ENCODE measurements around the gene TBPL1. TPM values are rescaled to one million over a fixed set of nuclear protein-coding genes. Genes with fewer than 3 reads are reported as not detected.

TBPL1 gene
- total RNA-seq, 2 experiments from 2014 or later, result 32.2 to 33.9 TPM

DNA sequence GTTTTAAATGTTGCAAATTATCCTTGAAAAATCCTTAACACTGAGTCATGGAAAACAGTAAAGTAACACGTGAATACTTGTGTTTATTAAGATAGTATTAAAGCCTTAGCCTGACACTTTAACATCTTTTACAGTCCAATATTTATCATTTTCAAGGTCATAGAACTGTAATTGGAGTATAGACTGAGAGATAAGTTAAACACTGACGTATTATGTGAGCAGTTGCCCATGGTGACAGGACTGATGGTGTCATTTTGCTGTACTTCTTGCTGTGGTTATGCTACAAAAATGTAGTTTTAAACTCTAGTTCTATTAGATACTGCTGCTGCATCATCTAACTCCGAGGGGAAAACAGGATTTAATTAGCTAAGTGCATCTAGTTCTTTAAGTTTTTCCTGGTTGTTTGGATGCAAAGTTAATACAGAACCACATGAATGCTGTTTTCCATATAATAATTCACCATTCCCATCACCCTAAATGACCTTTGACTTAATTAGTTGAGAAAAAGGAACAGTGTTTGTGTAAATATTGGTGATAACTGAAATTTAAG is 61.6 kb downstream of the TBPL1 start:
- H3K9me3 Mint-ChIP-seq (ENCODE audit: low read depth), result no peaks in the 10 kb centered on the region
- peaks cover 6% of the 10 kb centered on the region for H3K27me3 Mint-ChIP-seq
- CTCF ChIA-PET, result interaction anchor here (2.4 kb wide), 1 partner anchor 13 kb away, joined by 9 read pairs; no protein-coding TSS in a partner anchor
- DNase-seq, result no peak
- H3K27ac Mint-ChIP-seq, result no peak overlapping the region
- H3K4me1 Mint-ChIP-seq, result peaks cover 14% of the 10 kb centered on the region
- H3K4me3 Mint-ChIP-seq, result no peak overlapping the region
- H3K36me3 Mint-ChIP-seq (ENCODE audit: low read depth), result no peaks in the 10 kb centered on the region
- no peak for ATAC-seq
- POLR2A ChIA-PET, result no interaction called here
- intact Hi-C loops (cut with DNase I, micrococcal nuclease), result no loop called here

DNA sequence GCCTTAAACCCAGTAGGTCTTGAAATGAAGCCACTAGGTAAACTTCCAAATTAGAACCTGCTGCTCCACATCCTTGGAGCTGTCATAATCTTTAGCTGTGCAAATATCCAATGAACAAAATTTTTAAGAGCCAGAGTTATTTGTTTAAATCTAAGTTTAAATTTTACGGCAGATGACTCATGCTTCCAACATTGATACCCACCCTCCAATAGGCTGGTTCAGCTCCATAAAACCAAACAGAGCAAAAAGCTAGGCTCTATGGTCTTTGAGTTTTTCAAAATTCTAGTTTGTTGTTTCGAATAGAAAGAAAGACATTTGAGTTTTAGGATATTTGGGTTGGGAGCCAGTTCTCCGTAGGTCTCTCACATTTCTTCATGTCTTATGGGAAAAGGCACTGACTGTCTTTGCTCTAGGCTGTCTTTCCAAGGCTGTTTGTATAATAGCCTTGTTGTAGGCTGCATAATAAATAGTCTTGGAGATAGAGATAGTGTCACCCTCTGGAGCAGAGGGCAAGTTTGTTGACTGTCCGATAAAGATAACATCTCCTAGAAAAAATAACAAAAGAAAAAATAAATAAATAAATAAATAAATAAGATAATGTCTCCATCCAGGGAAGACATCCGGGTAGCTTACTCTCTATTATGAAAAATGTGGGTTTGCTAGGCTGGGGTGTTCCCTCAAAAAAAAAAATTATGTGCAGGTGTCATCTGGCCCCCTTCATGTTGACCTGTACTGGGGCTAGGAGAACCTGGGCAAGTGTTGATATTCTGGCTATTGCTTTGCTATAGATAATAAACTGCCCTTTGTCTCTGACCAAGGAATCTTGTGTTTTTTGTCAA is 62.9 kb downstream of the TBPL1 start:
- Mint-ChIP-seq H3K9me3 (ENCODE audit: low read depth) (no peaks in the 10 kb centered on the region), H3K27ac (no peak overlapping the region), H3K36me3 (ENCODE audit: low read depth) (no peaks in the 10 kb centered on the region), H3K4me3 (no peak overlapping the region), H3K4me1 (peaks cover under 1% of the 10 kb centered on the region), H3K27me3 (peaks cover 6% of the 10 kb centered on the region)
- intact Hi-C loops (cut with DNase I, micrococcal nuclease), result no loop called here
- ATAC-seq, result no peak
- CTCF ChIA-PET, result interaction anchor here (1.5 to 1.9 kb wide), 3 partner anchors 9 to 95 kb away, joined by 3 to 4 read pairs (median 4); no protein-coding TSS in a partner anchor
- no peak for DNase-seq
- POLR2A ChIA-PET, result interaction anchor here (0.7 kb wide), 1 partner anchor 17 kb away, joined by 5 read pairs; no protein-coding TSS in a partner anchor

DNA sequence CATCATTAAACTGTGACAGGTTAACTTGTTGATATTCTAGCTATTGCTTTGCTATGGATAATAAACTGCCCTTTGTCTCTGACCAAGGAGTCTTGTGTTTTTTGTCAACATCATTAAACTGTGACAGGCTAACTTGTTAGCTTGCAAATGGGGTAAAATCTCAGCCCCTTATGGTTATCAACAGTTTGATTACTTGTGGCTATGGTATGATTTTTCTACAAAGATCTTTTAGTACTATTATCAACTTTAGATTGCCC is 63.5 kb downstream of the TBPL1 start:
- H3K27me3 Mint-ChIP-seq, result peaks cover 6% of the 10 kb centered on the region
- CTCF ChIA-PET, result interaction anchor here (1.5 to 1.9 kb wide), 4 partner anchors 8 to 95 kb away, joined by 3 to 6 read pairs (median 4); no protein-coding TSS in a partner anchor
- DNase-seq (no peak), ATAC-seq (no peak)
- intact Hi-C loops (cut with DNase I, micrococcal nuclease), result no loop called here
- H3K36me3 Mint-ChIP-seq (ENCODE audit: low read depth), result no peaks in the 10 kb centered on the region
- POLR2A ChIA-PET, result interaction anchor here (0.7 kb wide), 1 partner anchor 18 kb away, joined by 5 read pairs; no protein-coding TSS in a partner anchor
- H3K4me1 Mint-ChIP-seq, result peaks cover 2% of the 10 kb centered on the region
- H3K4me3 Mint-ChIP-seq, result no peak overlapping the region
- H3K27ac Mint-ChIP-seq, result no peak overlapping the region
- H3K9me3 Mint-ChIP-seq (ENCODE audit: low read depth), result no peaks in the 10 kb centered on the region

DNA sequence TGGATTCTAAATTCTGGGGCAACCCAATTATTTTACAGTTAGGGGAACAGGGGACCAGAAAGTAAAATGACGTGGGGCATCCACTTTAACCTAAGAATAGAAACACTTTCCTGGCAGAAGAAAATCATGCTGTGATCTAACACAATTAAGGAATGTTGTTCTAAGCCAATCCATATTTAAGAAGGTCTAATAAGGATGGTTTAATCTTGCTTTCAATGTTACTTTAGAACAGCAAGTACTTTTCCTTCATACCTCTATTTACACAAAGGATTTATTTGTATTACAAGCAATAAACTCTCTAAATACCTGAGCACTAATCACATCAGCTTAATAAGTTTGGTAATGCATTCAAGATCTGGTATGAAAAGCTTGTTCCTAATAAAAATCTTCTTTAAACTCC is 67.0 kb downstream of the TBPL1 start:
- DNase-seq (no peak), ATAC-seq (no peak)
- Mint-ChIP-seq H3K9me3 (ENCODE audit: low read depth) (no peaks in the 10 kb centered on the region), H3K4me1 (peaks cover 6% of the 10 kb centered on the region), H3K4me3 (no peak overlapping the region), H3K27ac (no peak overlapping the region), H3K27me3 (peaks cover 2% of the 10 kb centered on the region), H3K36me3 (ENCODE audit: low read depth) (no peaks in the 10 kb centered on the region)
- intact Hi-C loops (cut with DNase I, micrococcal nuclease), result no loop called here
- POLR2A ChIA-PET, result no interaction called here
- CTCF ChIA-PET, result no interaction called here

DNA sequence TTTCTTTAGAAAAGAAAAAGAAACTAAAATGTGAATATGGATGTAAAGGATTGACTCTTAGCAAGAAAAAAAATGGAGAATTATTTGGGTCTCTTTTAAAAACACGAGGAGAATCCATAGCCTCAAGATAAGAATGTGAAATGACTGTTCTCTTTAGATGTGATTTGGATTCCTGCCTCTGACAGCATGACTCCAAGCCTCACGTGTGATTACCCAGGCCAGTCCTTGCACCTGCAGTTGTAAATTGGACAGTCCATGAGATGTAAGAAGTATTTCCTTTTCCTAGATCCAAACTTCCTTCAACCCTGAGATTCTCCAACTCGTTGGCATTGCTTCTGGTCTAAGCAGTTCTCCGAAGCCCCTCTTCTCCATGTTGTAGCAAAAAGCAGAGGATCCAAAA is 67.5 kb downstream of the TBPL1 start:
- CTCF ChIA-PET, result no interaction called here
- Mint-ChIP-seq H3K9me3 (ENCODE audit: low read depth) (no peaks in the 10 kb centered on the region), H3K27ac (no peak overlapping the region), H3K4me3 (no peak overlapping the region), H3K36me3 (ENCODE audit: low read depth) (no peaks in the 10 kb centered on the region), H3K4me1 (peaks cover 6% of the 10 kb centered on the region), H3K27me3 (peaks cover 2% of the 10 kb centered on the region)
- POLR2A ChIA-PET, result interaction anchor here (0.5 kb wide), 1 partner anchor 141 kb away, joined by 4 read pairs; no protein-coding TSS in a partner anchor
- intact Hi-C loops (cut with DNase I, micrococcal nuclease), result no loop called here
- ATAC-seq (no peak), DNase-seq (no peak)

DNA sequence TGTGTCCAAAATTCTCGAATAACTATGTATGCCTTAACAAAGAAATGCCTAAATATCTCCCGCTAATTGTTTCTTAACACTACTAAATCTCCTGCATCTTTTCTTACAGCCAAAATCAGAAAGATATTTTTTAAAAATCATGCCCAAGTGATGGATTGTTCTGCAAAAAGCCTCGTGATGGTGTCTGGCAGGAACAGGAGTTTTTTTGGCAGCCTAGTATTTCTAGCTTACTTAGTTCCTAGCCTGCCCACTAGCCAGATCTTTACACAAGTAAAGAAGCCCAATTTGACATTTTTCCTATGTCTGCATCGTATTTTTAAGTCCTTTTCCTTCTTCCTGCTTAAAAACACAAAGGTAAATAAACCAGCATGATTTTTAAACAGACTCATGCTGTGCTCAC is 67.9 kb downstream of the TBPL1 start:
- Mint-ChIP-seq H3K4me1 (peaks cover 6% of the 10 kb centered on the region), H3K27me3 (peaks cover 2% of the 10 kb centered on the region), H3K36me3 (ENCODE audit: low read depth) (no peaks in the 10 kb centered on the region), H3K4me3 (no peak overlapping the region), H3K9me3 (ENCODE audit: low read depth) (no peaks in the 10 kb centered on the region), H3K27ac (no peak overlapping the region)
- ChIA-PET CTCF (interaction anchor here (0.8 to 1.1 kb wide), 2 partner anchors 18 to 43 kb away, joined by 3 to 6 read pairs; no protein-coding TSS in a partner anchor), POLR2A (interaction anchor here (0.5 kb wide), 1 partner anchor 141 kb away, joined by 4 read pairs; no protein-coding TSS in a partner anchor)
- intact Hi-C loops (cut with DNase I, micrococcal nuclease), result no loop called here
- ATAC-seq (no peak), DNase-seq (no peak)

DNA sequence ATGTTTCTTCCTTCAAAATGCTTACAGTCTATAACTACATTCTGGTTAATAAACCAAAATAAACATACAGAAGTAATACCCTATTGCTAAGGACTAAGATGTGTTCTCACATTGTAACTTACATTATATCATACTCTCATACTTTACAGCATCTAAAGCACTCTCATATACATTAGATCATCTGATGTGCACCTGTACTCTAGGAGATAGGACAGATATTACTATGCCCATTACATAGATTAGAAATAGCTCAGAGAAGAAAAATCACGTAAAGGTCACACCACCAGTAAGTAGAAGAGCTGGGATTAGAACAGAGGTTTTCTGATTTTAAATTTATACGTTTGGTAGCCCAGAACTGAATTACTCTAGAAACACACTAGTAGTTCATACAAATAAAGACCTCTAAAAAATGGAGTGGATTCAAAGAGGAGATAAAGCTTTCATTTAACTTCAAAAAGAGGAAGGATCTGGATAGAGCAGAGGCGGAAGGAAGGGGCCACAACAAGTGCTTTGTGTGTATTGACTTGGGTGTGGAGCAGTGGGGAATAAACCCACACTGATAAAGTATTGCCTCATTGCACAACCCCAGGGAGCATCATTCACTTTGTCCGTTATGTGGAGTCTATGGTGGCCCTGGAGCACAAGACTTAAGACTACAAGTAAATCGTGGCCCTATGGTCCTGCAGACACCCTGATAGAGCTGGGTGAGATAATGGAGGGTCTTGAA is 68.5 kb downstream of the TBPL1 start:
- Mint-ChIP-seq H3K27me3 (peaks cover 2% of the 10 kb centered on the region), H3K9me3 (ENCODE audit: low read depth) (no peaks in the 10 kb centered on the region), H3K36me3 (ENCODE audit: low read depth) (no peaks in the 10 kb centered on the region), H3K4me1 (peaks cover 6% of the 10 kb centered on the region), H3K27ac (no peak overlapping the region), H3K4me3 (no peak overlapping the region)
- DNase-seq, result no peak
- ChIA-PET POLR2A (no interaction called here), CTCF (interaction anchor here (0.8 to 1.5 kb wide), 4 partner anchors 10 to 43 kb away, joined by 3 to 6 read pairs (median 4); no protein-coding TSS in a partner anchor)
- intact Hi-C loops (cut with DNase I, micrococcal nuclease), result no loop called here
- peak; percentile 47 for ATAC-seq

DNA sequence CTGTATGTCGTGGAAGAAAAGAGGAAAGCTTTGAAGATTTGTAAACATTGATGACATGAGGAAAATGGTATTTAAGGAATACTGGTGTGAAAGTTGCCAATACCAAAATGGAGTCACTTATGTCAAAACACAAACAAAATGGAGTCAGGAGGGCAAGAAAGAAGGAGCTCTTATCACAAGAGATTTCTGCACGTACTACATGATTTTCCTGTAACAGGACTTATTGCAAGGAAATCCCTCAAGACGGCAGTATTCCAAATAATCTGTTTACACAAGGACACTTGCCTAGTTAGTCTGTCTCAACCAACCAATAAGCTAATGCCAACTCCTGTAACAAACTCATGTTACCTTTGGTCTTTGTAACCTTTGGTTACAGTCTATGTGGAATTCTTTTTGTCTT is 69.6 kb downstream of the TBPL1 start:
- no peaks in the 10 kb centered on the region for H3K9me3 Mint-ChIP-seq (ENCODE audit: low read depth)
- ChIA-PET POLR2A (no interaction called here), CTCF (interaction anchor here (1.0 to 2.8 kb wide), 6 partner anchors 11 to 99 kb away, joined by 3 to 8 read pairs (median 4); no protein-coding TSS in a partner anchor)
- H3K4me3 Mint-ChIP-seq, result no peak overlapping the region
- ATAC-seq, result no peak
- H3K27me3 Mint-ChIP-seq, result peaks cover 2% of the 10 kb centered on the region
- peaks cover 6% of the 10 kb centered on the region for H3K4me1 Mint-ChIP-seq
- H3K36me3 Mint-ChIP-seq (ENCODE audit: low read depth), result no peaks in the 10 kb centered on the region
- DNase-seq, result no peak
- intact Hi-C loops (cut with DNase I, micrococcal nuclease), result no loop called here
- no peak overlapping the region for H3K27ac Mint-ChIP-seq

DNA sequence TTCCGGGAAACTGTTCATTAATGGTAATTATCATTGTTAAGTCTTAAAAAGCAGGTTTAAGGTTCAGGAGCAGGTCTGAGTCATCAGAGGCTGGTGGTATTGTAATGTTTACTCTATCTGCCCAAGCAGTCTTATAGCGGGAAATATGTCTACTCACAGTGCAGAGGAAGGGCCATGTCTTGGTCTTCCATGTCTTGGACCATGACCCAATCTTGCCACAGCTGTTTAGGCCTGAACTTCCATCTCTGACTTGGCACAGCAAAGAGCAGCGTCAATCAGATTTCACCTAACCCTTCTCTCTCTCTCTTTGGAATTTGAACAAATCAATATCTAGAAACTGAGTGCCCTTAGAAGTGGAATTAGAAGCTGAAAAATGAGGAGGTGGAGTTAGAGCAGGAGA is 73.6 kb downstream of the TBPL1 start:
- no peak for DNase-seq
- POLR2A ChIA-PET, result no interaction called here
- Mint-ChIP-seq H3K4me3 (no peak overlapping the region), H3K4me1 (peaks cover 3% of the 10 kb centered on the region), H3K27ac (no peak overlapping the region), H3K9me3 (ENCODE audit: low read depth) (no peaks in the 10 kb centered on the region), H3K36me3 (ENCODE audit: low read depth) (no peaks in the 10 kb centered on the region), H3K27me3 (no peaks in the 10 kb centered on the region)
- ATAC-seq, result no peak
- CTCF ChIA-PET, result interaction anchor here (1.8 kb wide), 1 partner anchor 36 kb away, joined by 9 read pairs; no protein-coding TSS in a partner anchor
- intact Hi-C loops (cut with DNase I, micrococcal nuclease), result no loop called here

DNA sequence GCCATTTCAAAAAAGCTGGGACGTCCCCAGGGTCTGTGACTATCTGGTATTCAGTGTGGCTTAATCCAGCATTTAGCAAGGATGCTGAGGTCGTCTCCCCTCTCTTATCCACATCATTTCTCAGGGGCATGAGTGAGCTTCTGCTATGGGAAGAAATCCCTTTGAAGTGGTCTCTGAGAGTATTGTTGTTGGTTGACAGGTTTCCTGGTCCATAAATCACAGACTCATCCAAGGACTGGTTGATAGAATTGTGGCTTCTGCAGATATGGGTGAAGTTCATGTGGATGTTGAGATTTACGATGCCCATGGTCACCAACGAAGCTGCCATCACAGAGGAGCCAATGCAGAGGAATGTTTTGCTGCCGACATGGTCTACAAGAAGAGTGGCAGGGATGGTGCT is 75.4 kb downstream of the TBPL1 start:
- POLR2A ChIA-PET, result no interaction called here
- intact Hi-C loops (cut with DNase I, micrococcal nuclease), result no loop called here

More for the DNA sequence above, 75.4 kb downstream of the TBPL1 start:
- H3K27me3 Mint-ChIP-seq, result no peaks in the 10 kb centered on the region
- no peaks in the 10 kb centered on the region for H3K36me3 Mint-ChIP-seq (ENCODE audit: low read depth)
- no peaks in the 10 kb centered on the region for H3K4me1 Mint-ChIP-seq
- ATAC-seq, result no peak
- H3K27ac Mint-ChIP-seq, result no peak overlapping the region
- DNase-seq, result no peak
- H3K9me3 Mint-ChIP-seq (ENCODE audit: low read depth), result no peaks in the 10 kb centered on the region
- no peak overlapping the region for H3K4me3 Mint-ChIP-seq
- CTCF ChIA-PET, result interaction anchor here (1.7 to 1.8 kb wide), 2 partner anchors 35 to 55 kb away, joined by 6 to 7 read pairs; no protein-coding TSS in a partner anchor
